GM12878 (cell line): ENCODE data around the gene SOWAHB. TPM values are rescaled to one million over a fixed set of nuclear protein-coding genes. Genes with fewer than 3 reads are reported as not detected.
A peak's percentile ranks its signal among the peaks of the same experiment; 100 is the strongest.

Experiments used
- ATAC-seq: fragments of 200-7000 bp; cut with Tn5 transposase; 3 replicates; pipeline ENCODE4 v1.9.1; 2020; ENCODE audit warnings: mild to moderate bottlenecking, moderate library complexity
- BruUV-seq: library from RNA; stranded (reverse); fragments of 400-500 nt; replicated peaks from 2 replicates; lab custom pipeline; 2021; lab: Mats Ljungman, UMichigan
- CTCF ChIA-PET: fragments of 300-600 bp; sonication (Branson Sonifier 250); formaldehyde crosslinking; extraction: SDS; loops from one replicate; lab custom pipeline; 2021; ENCODE audit warnings: inconsistent platforms; lab: Yijun Ruan, JAX
- POLR2A ChIA-PET: fragments of 350-600 bp; formaldehyde crosslinking; extraction: SDS; loops from one replicate; lab custom pipeline; 2021; ENCODE audit warnings: inconsistent platforms; lab: Charles Lee
- RAD21 ChIA-PET: fragments of 300-600 bp; sonication (Branson Sonifier 250); formaldehyde crosslinking; loops from one replicate; lab custom pipeline; 2023; ENCODE audit warnings: antibody characterized with exemption; ENCODE audit not compliant: unreplicated experiment; lab: Charles Lee
- SMC1A ChIA-PET: fragments of 300-600 bp; sonication (Branson Sonifier 250); formaldehyde crosslinking; loops from one replicate; lab custom pipeline; 2023; ENCODE audit not compliant: unreplicated experiment, uncharacterized antibody; lab: Charles Lee
- DNase-seq: peaks from one replicate; pipeline ENCODE4 v3.0.0-alpha.2; 2011; ENCODE audit warnings: low read depth, low spot score
- FAIRE-seq: peaks from 3 replicates; lab custom pipeline; 2011; peaks lifted over from hg19 to GRCh38; lab: Jason Lieb, UNC
- H2AFZ ChIP-seq: 2 replicates; pipeline ENCODE4 v1.6.0; 2011; ENCODE audit warnings: low read depth, low read length, control low read depth; ENCODE audit not compliant: control insufficient read depth
- H3K27ac ChIP-seq: 2 replicates; pipeline ENCODE4 v1.5.1; 2011; ENCODE audit warnings: control low read depth; ENCODE audit not compliant: control insufficient read depth, insufficient read depth
- H3K27me3 ChIP-seq, 2 experiments: replicated peaks in 1 of 2; 2 replicates each; pipeline versions ENCODE4 v1.6.0 to v1.6.1; 2011; ENCODE audit warnings: low read length in 1 of 2; ENCODE audit not compliant: control insufficient read depth in 2 of 2, insufficient read depth in 2 of 2
- H3K36me3 ChIP-seq, 2 experiments: 2 replicates each; pipeline ENCODE4 v1.5.1; 2011; ENCODE audit warnings: low read length in 1 of 2; ENCODE audit not compliant: control insufficient read depth in 2 of 2, insufficient read depth in 2 of 2
- H3K4me1 ChIP-seq: 2 replicates; pipeline ENCODE4 v1.6.1; 2011; ENCODE audit warnings: mild to moderate bottlenecking, low read length, moderate library complexity, mixed read lengths; ENCODE audit not compliant: control insufficient read depth, insufficient read depth
- H3K4me2 ChIP-seq: 2 replicates; pipeline ENCODE4 v1.6.0; 2011; ENCODE audit warnings: control low read depth; ENCODE audit not compliant: control insufficient read depth, insufficient read depth
- H3K4me3 ChIP-seq: fragments of 200-600 bp; sonication (generic); 2 replicates; pipeline ENCODE4 v1.5.1; 2016
- H3K79me2 ChIP-seq: 2 replicates; pipeline ENCODE4 v1.6.0; 2011; ENCODE audit warnings: low read length; ENCODE audit not compliant: control insufficient read depth, insufficient read depth
- H3K9ac ChIP-seq: 2 replicates; pipeline ENCODE4 v1.8.0; 2011; ENCODE audit warnings: low read length, control low read depth, mixed read lengths; ENCODE audit not compliant: control insufficient read depth, insufficient read depth
- H3K9me3 ChIP-seq: replicated peaks from 3 replicates; pipeline ENCODE4 v1.5.1; 2011; ENCODE audit warnings: mild to moderate bottlenecking, low read length; ENCODE audit not compliant: control insufficient read depth, insufficient read depth
- H4K20me1 ChIP-seq: 2 replicates; pipeline ENCODE4 v1.6.0; 2011; ENCODE audit not compliant: control insufficient read depth, insufficient read depth
- REST ChIP-seq: IDR thresholded peaks from 2 replicates; pipeline ENCODE4 v1.6.1; 2012; ENCODE audit warnings: mild to moderate bottlenecking, low read depth, low read length
- SMAD5 ChIP-seq: IDR thresholded peaks from 2 replicates; pipeline ENCODE4 v1.6.1; 2016; ENCODE audit warnings: antibody characterized with exemption, low read depth
- WGBS: methylation state at CpG from one replicate; pipeline ENCODE4 v1.1.6; 2016; ENCODE audit warnings: low lambda C conversion rate; ENCODE audit not compliant: insufficient replicate concordance, insufficient coverage; ENCODE audit errors: missing lambda C conversion rate; 5-methylcytosine and 5-hydroxymethylcytosine counted together
- in situ Hi-C: fragments of 300-500 bp; cut with MboI; formaldehyde crosslinking; loops from 9 replicates; pipeline ENCODE4 v1.14.3; 2018; ENCODE audit warnings: mixed read lengths
- intact Hi-C: fragments of 100-400 bp; cut with micrococcal nuclease; formaldehyde crosslinking; loops from one replicate; pipeline ENCODE4 v1.14.2; 2022; ENCODE audit not compliant: unreplicated experiment
- polyA plus RNA-seq, 11 experiments: library from polyadenylated mRNA; depleted of rRNA in 4 of 11; unstranded in 6 of 11; stranded (reverse) in 5 of 11; fragments of >200 nt; fragmentation: Nextera tagmentation in 4 of 11; fragmentation: Illumina TruSeq in 1 of 11; extraction: Ambion mirVana in 4 of 11; extraction: Trizol in 1 of 11; gene quantifications; 1 replicate in 1 of 11; 2 replicates in 10 of 11; pipeline versions ENCODE4 v1.2.1 to v1.2.3, GENCODE V29; 2011 to 2016; ENCODE audit warnings: inconsistent platforms in 2 of 11, missing spikeins in 2 of 11, low read depth in 1 of 11
- total RNA-seq, 4 experiments: library from RNA; depleted of rRNA in 3 of 4; stranded (reverse); fragments of >200 nt in 3 of 4; fragmentation: Illumina TruSeq in 1 of 4; extraction: Trizol in 1 of 4; gene quantifications; 2 replicates each; pipeline versions ENCODE4 v1.2.1 to v1.2.3, GENCODE V29; 2013 to 2021
- TF ChIP-seq, protein P1 (sequence below): IDR thresholded peaks from 2 replicates; pipeline ENCODE4 v1.6.1; 2011; ENCODE audit warnings: borderline replicate concordance, low read depth, mild to moderate bottlenecking, moderate library complexity, mixed read lengths, low read length; ENCODE audit not compliant: insufficient read depth; ENCODE audit errors: extremely low read length

The SOWAHB gene
- total and polyA plus RNA-seq, 10 of the 15 experiments (the other 5 are each of a cell fraction or from before 2014, with no cell fraction given) = 0.01 to 0.13 (median 0.05) TPM; not detected in 4

DNA sequence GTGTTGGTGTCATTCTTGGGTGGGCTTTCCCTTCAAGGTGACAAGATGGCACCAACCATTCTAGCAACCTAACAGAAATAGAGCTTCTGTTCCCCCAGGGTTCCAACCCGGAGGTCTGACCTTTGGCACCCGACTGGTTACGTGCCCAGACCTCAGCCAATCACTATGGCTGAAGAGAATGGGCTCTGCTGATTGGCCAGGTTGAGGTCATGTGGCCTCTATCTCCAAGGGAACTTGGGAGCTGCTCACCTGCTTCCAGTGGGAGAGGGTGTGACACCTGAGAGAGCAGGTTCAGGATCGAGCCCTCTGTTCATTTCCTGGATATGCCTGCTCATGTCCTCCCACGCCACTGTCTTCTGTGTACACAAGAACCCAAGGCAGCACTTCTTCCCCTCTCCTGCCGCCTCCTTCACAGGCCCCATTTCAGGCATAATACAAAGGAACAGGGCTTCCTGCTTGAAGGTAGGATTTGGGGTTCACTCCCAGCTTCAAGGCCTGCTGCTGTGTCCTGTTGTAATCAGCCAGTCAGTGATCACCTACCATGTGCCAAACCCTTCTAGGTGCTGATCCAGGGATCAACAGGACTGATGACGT is 11.0 kb downstream of the SOWAHB start:
- 71% methylated on average over 6 of the region's 7 CpGs for WGBS
- in situ Hi-C loops = no loop called here
- FAIRE-seq (no peak), DNase-seq (no peak), ATAC-seq (no peak)
- H3K4me2 ChIP-seq = no peak overlapping the region
- H3K9me3 ChIP-seq = no peaks in the 10 kb centered on the region; the same call in 2 of the 3 replicates
- ChIA-PET SMC1A (interaction anchor here (1.4 kb wide), 1 partner anchor 38 kb away, joined by 3 read pairs; no protein-coding TSS in a partner anchor), CTCF (interaction anchor here (0.9 to 1.0 kb wide), 2 partner anchors 158 to 993 kb away, joined by 3 to 4 read pairs; no protein-coding TSS in a partner anchor), POLR2A (no interaction called here), RAD21 (no interaction called here)
- H3K27ac ChIP-seq = no peak overlapping the region
- H3K4me3 ChIP-seq = no peak overlapping the region
- H2AFZ ChIP-seq = peak overlapping the region; percentile 40; the same call in 1 of the 2 replicates
- no peaks in the 10 kb centered on the region for H3K79me2 ChIP-seq
- TF ChIP-seq REST (no peak), SMAD5 (no peak)
- TF ChIP-seq, protein P1, sequence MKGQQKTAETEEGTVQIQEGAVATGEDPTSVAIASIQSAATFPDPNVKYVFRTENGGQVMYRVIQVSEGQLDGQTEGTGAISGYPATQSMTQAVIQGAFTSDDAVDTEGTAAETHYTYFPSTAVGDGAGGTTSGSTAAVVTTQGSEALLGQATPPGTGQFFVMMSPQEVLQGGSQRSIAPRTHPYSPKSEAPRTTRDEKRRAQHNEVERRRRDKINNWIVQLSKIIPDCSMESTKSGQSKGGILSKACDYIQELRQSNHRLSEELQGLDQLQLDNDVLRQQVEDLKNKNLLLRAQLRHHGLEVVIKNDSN = peak; percentile 39
- no peaks in the 10 kb centered on the region for H3K36me3 ChIP-seq
- H3K9ac ChIP-seq = no peak overlapping the region
- H3K27me3 ChIP-seq = no peaks in the 10 kb centered on the region; a peak in 1 of 4 replicates
- no TSS peak for BruUV-seq
- intact Hi-C loops = no loop called here
- H4K20me1 ChIP-seq = no peaks in the 10 kb centered on the region
- H3K4me1 ChIP-seq = no peaks in the 10 kb centered on the region
